NCI-H187 (cell line): ENCODE data around the gene GPRIN3.
"Not testable (repeated sequence)": the region's sequence is repeated elsewhere in the genome, so short reads cannot be mapped to it uniquely, and the experiment has no call there.

Source experiments
- DNase-seq, 2 experiments: peaks; one replicate each; lab custom pipeline; 2025; lab: John Stamatoyannopoulos, UW

GPRIN3 gene

DNA sequence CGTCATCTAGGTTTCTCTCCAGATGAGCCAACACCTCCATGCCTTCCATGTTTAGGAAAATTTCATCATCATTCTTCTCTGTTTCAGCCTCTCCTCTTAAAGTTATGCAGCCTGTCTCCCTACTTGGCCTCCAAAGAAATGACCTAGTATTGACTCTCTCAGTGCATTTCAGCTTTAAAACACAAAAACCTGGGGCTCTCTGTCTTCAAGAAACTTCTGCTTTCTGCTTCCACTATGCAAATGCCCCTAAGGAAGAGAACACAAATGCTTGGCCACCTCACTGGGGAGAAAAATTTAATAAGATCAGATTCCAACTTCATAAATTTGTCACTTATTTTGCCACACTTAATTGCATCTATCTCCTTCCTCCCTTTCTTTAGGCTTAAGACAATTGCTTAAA is 93.3 kb downstream of the GPRIN3 start:
- DNase-seq, result no peak

DNA sequence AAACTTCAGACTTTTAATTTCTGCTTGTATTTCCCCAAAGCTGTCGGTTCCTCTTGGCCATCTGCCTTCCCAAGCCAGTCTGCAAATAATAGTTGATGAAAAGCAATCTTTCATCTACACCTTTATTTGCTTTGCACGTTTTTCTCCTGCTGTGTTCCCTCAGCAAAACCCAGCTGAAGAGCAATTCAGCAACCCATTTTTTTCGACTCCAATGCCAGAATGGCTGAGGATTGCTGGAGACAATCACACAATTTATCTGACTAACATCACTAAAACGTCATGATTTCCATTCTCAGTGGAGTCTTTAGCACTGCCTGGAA is 94.3 kb downstream of the GPRIN3 start:
- no peak for DNase-seq

DNA sequence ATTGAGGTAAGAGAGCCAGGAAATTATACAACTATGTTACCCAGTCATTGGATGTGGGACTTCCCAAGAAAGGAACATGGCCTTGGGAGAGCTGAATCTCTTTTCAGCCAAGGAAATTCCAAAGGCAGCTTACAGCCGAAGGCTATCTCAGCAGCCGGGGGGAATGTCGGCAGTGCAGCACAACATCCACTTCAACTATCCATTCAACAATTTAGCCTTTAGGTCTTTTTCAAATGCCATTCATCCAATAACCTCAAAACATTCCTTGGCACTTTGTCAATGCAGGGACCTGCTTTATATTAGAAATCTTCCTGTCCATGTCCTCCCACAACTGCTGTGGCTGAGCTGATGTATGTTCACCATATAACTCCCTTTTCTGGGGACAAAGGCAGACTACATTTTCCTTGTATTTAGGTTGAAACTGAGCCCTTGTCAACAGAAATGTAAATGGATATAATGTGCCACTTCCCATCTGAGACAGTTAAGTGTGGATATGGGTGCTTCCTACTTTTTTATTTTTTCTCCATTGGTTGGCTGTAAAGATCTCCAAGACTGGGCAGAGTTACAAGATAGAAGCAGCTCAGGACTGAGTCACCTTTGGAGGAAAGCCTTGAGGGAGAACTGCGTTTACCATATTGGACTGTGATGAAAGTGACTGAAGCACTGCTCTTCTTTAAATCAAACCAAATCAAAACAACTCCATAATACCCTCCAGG is 94.8 kb downstream of the GPRIN3 start:
- DNase-seq, result no peak

DNA sequence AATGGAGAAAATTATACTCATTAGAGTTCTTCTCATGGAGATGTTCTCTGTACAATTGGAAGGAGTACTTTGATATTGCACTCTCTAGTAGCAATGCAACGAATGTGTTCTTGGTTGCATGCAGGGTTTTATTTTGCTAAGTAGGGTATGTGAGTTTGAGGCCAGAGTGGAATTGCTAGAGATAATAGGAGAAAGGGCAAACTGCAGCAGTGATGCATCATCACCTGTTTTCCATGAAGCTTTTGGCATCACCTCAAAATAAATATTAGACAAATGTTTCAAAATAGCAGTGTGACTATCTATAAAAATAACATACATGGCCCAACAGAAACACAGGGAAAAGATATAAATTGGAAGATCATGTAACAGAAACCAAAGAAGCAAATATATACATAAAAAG is 103.0 kb downstream of the GPRIN3 start:
- DNase-seq, result no peak

DNA sequence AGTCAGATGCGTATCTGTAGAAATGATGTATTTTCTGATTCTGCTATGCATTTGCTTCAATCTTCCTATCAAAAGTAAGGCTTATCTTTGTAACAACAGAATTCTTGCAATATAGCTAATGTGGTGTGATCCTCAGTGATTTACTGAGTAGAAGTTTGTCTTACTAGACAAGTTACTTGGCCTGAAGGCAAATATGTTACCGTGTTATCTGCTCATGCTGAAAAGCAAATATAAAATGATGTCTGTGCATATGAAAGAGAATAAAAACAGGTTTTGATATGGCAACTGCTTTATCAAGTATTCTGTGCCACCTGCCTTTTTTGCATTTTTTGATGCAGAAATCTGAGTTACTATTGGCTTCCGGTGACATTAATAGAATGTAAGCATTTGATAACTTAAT is 103.7 kb downstream of the GPRIN3 start:
- DNase-seq, result no peak

DNA sequence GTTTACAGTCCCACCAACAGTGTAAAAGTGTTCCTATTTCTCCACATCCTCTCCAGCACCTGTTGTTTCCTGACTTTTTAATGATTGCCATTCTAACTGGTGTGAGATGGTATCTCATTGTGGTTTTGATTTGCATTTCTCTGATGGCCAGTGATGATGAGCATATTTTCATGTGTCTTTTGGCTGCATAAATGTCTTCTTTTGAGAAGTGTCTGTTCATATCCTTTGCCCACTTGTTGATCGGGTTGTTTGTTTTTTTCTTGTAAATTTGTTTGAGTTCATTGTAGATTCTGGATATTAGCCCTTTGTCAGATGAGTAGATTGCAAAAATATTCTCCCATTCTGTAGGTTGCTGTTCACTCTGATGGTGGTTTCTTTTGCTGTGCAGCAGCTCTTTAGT is 108.2 kb downstream of the GPRIN3 start:
- not testable (repeated sequence) for DNase-seq

DNA sequence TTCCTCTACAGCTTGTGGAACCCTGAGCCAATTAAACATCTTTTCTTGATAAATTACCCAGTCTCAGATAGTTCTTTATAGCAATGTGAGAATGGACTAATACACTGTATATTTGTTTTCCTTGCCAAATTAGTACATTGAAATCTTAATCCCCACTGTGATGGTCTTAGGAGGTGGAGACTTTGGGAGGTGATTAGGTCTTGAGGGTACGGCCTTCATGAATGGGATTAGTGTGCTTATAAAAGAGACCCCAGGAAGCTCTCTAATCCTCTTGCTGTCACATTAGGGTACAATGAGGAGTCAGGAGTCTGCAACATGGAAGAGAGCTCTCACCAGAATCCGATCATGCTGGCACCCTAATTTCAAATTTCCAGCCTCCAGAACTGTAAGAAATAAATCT is 109.7 kb downstream of the GPRIN3 start:
- DNase-seq, result no peak

DNA sequence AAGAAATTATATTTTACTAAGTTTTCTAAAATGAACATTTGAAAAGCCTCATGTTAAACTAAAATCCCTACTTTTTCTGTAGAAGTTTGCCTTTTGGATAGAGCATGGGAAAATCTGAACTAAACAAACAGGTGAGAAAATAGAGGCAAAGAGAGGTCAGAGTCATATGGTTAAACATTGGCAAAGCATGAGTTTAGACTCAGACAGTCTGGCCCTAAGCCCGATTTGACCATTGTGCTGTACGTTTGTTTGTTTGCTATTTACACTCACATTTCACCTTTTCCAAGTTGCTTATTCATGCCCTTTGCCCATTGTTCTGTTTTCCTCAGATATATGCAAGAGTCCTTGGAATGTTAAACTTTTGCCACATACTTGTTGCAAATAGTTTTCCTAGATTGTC is 110.9 kb downstream of the GPRIN3 start:
- no peak for DNase-seq

DNA sequence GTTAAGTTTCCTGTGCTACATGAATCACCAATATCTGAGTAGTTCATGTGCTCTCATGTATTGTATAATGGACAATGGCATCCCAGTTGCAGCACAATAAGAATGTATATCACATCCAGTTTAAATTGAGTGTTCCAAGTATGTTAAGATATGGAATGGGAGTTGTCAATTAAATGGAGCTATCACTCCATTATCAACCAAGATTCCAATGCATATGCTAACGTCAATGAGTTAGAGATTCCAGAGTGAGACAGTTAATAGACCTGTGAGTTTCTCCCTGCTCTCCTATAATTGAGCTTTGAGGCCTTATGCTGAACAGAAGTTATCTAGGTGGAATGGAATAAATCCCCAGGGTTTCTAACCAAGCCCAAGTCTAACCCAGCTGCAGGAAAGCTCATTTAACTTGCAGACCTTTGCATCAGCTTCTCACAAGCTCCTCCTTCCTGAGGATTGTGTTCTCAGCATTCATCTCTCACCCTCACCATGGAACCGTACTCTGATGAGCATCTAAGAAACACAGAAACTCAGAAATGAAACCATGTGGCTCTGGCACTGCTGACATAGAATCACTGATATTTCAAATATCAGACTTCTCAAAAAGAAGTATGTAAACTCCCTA is 111.4 kb downstream of the GPRIN3 start:
- DNase-seq, result no peak

DNA sequence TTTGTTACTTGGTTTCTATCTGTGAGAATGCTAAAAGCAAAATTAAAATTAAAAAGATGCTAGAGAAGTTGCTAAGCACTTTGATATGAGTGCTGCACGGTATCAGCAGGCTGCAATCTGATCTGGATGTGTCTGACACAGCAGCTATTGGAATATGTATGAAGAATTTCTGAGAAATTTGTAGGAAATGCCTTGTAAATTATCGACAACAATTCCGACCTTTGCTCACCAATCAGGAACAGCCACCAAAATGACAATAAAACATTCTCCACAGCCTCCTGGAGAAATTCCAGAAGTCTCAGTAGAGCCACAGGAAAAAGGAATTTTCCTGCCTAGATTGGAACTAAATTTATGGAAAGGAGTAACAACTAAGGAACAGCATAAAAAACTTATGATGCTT is 113.8 kb downstream of the GPRIN3 start:
- no peak for DNase-seq
